ENCODE data around the gene CCDC51.
A peak's percentile ranks its signal among the peaks of the same experiment; 100 is the strongest.

Gene CCDC51

GRCh38 chr3:48470286-48470685 is 30.4 kb upstream of the CCDC51 start:
- peak overlapping the region; percentile 100 for H3K27ac ChIP-seq
- POLR2A ChIA-PET (ENCODE audit: low non-redundant PET) = interaction anchor here (1.1 to 1.3 kb wide), 2 partner anchors 24 to 35 kb away, joined by 3 to 4 read pairs; partner anchors contain the start of gene ATRIP
- DNase-seq (ENCODE audit: low spot score) = no peak
- no peak for TF ChIP-seq CTCF (conservative IDR thresholded peaks at IDR 0.05; ENCODE audit: low read depth)
- CTCF ChIA-PET = interaction anchor here (0.6 kb wide), 1 partner anchor 101 kb away, joined by 3 read pairs; no protein-coding TSS in a partner anchor

- H3K27ac ChIP-seq = peak overlapping the region; percentile 100
- CTCF ChIA-PET = interaction anchor here (1.0 kb wide), 1 partner anchor 38 kb away, joined by 3 read pairs; no protein-coding TSS in a partner anchor
- DNase-seq (ENCODE audit: low spot score) = no peak
- TF ChIP-seq CTCF (conservative IDR thresholded peaks at IDR 0.05; ENCODE audit: low read depth) = no peak
- POLR2A ChIA-PET (ENCODE audit: low non-redundant PET) = interaction anchor here (1.3 kb wide), 1 partner anchor 36 kb away, joined by 4 read pairs; no protein-coding TSS in a partner anchor
These were observed 29.4 kb upstream of the CCDC51 start for GRCh38 chr3:48469046-48469915.

- ChIA-PET CTCF (interaction anchor here (1.0 kb wide), 1 partner anchor 39 kb away, joined by 3 read pairs; no protein-coding TSS in a partner anchor), POLR2A (ENCODE audit: low non-redundant PET) (interaction anchor here (0.6 kb wide), 1 partner anchor 19 kb away, joined by 8 read pairs; no protein-coding TSS in a partner anchor)
- H3K27ac ChIP-seq = peak overlapping the region; percentile 100
- DNase-seq (ENCODE audit: low spot score) = no peak
- no peak for TF ChIP-seq CTCF (conservative IDR thresholded peaks at IDR 0.05; ENCODE audit: low read depth)
These were observed 28.4 kb upstream of the CCDC51 start for GRCh38 chr3:48468329-48468731.

- no peak for TF ChIP-seq CTCF (conservative IDR thresholded peaks at IDR 0.05; ENCODE audit: low read depth)
- POLR2A ChIA-PET (ENCODE audit: low non-redundant PET) = interaction anchor here (0.6 kb wide), 1 partner anchor 18 kb away, joined by 8 read pairs; no protein-coding TSS in a partner anchor
- CTCF ChIA-PET = interaction anchor here (1.0 kb wide), 1 partner anchor 39 kb away, joined by 3 read pairs; no protein-coding TSS in a partner anchor
- DNase-seq (ENCODE audit: low spot score) = no peak
- peak overlapping the region; percentile 100 for H3K27ac ChIP-seq
These were observed 27.8 kb upstream of the CCDC51 start for GRCh38 chr3:48467473-48468267.

- peak overlapping the region; percentile 100 for H3K27ac ChIP-seq
- ChIA-PET CTCF (no interaction called here), POLR2A (ENCODE audit: low non-redundant PET) (interaction anchor here (0.6 kb wide), 1 partner anchor 23 kb away, joined by 4 read pairs; no protein-coding TSS in a partner anchor)
- DNase-seq (ENCODE audit: low spot score) = no peak
- no peak for TF ChIP-seq CTCF (conservative IDR thresholded peaks at IDR 0.05; ENCODE audit: low read depth)
These were observed 27.2 kb upstream of the CCDC51 start for GRCh38 chr3:48467110-48467454.
